ENCODE measurements around the gene SLX4.

The SLX4 gene

GRCh38 chr16:3548859-3549258 lies 62.5 kb downstream of the SLX4 start:
- no peak for DNase-seq

DNA sequence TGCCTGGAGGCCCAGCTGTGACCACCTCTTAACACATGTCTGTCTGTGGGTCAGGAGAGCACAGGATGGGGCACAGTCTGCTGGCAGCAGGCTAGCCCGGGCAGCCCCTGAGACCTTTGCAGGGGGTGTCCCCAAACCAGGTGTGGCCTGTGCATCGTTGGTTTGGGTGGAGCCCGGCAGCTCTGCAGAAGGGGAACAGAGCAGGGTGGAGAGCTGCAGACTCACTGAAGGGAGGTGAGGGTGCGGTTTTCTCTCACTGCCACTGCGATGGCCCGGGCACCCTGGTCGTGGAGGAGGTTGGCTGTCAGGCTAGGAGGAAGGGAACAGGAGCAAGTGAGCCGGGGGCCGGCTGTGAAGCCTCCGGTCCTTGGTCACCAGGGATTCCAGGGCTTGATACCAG lies 63.0 kb downstream of the SLX4 start:
- DNase-seq, result no peak

DNA sequence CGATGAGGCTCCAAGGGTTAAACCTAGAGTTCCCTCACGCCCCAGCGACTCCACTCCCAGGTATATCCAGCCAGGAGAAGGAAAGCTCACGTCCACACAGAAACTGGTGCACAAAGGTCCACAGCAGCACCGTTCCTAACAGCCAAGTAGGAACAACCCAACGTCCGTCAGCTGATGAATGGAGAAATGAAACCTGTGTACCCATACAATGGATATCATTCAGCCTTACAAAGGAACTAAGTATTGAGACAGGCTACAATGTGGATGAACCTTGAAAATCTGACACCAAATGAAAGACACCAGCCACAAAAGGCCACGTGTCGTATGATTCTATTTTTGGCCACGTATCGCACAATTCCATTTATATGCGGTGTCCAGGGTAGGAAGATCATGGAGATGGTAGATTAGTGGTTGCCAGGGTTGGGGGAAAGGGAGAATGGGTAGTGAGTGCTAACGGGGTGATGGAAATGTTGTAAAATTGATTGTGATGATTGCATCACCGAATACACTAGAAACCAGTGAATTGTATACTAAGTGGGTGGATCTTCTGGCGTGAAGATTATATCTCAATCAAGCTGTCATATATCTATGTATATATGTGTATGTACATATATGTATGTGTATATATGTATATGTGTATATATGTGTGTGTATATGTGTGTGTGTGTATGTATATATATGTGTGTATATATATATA lies 64.3 kb downstream of the SLX4 start:
- DNase-seq, result no peak

GRCh38 chr16:3542601-3543373 lies 68.6 kb downstream of the SLX4 start:
- DNase-seq, result no peak

GRCh38 chr16:3541527-3542155 lies 69.8 kb downstream of the SLX4 start:
- DNase-seq, result no peak

- DNase-seq, result no peak
These were observed 73.2 kb downstream of the SLX4 start for GRCh38 chr16:3538222-3538621.

DNA sequence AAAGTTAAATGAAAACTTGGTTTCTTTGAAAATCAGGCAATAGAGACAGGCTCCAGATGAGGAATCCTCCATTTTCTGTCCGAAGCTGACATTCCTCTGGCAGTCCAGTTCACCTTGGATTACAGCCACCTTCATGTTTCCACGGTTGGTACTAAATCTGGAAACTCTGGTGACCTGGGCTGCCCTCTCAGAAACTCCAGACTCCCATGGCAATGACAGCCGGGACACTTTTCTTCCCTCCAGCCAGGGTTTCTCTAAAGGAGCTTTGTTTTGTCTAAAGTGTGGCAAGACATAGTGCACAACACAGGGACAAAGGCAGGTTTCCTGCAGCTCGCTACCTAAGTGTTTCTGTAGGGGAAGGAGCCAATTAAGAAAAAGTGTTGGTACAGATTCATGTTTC lies 74.6 kb downstream of the SLX4 start:
- no peak for DNase-seq

DNA sequence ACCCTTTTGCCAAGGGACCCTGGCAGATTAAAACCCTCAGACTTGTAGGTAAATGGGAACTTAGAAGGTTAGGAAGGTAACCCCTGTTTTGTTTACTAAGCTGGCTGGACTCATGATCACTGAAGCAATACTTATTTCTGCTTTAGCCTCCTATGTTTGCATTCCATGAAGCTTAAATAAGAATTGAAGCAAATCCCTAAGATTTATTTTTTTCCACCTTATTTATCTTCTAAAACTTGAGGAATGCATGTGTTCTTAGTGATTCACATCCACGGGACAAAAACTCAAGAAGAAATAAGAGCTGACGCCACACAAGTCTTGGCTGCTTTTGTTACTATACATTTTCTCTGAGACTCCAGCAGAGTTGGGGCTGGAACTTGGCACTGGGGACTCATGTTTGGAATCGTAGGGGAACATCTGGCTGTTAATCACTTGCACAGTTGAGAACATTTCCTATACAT lies 75.1 kb downstream of the SLX4 start:
- no peak for DNase-seq

DNA sequence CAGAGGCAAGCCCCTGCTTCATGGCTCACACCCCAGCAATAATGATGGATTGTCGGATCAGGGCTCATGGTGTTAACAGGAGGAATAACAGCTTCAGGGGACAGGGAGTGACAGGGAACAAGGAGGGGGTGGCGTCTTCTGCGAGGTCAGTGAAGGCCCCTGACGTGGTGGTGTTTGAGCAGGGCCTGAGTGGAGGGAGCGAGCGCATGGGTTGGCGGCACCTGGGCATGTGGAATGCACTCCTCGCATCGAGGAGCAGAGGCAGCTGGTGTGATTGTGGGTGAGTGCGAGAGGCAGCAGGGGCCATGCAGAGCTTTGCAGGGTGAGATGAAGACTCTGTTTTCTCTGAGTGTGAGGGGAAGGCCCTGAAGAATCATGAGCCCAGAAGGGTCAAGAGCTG lies 77.3 kb downstream of the SLX4 start:
- no peak for DNase-seq

- DNase-seq, result no peak
These were observed 78.7 kb downstream of the SLX4 start for GRCh38 chr16:3532741-3533140.

All from NCI-H1092 (cell line).